Medulla oblongata (tissue), 1 donor: ENCODE measurements around the gene PHACTR4.
"Not testable (repeated sequence)": the region's sequence is repeated elsewhere in the genome, so short reads cannot be mapped to it uniquely, and the experiment has no call there.

Source experiments
- DNase-seq: peaks from one replicate; pipeline ENCODE4 v3.0.0-alpha.2; 2015; ENCODE audit errors: extremely low spot score

The PHACTR4 gene

DNA sequence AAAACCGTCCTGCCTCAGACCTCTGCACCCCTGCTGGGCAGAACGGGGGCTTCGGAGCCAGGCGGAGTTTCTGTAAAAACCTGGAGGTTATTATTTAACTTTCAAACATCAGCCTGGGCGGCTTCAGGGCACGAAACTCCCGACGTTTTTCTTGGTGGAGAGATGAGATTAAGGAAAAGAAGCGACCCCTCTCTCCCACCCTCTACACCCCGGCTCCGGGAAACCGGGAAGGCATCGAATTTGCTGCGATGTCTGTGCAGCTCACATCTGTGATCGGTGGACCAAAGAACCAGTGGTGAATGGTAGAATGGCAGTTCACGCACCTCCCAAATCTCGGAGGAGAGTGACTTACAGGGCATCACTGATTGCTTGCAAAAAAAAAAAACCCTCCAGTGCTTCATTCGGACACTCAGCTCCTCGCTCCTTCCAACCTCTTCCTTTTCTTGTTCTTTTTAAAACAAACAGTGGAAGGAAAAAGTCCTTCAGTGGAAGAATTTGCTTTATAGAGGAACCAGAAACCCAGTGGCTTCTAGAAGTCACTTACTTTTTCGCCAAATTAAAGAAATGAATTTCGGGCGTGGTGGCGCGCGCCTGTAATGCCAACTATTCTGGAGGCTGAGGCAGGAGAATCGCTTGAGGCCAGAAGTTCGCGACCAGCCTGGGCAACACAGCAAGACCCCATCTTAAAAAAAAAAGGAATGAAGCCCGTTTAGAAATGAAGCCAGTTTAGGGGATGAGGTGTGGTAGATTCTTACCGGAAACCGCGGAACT, 884 bp downstream of the PHACTR4 start:
- peak; percentile 29 for DNase-seq

DNA sequence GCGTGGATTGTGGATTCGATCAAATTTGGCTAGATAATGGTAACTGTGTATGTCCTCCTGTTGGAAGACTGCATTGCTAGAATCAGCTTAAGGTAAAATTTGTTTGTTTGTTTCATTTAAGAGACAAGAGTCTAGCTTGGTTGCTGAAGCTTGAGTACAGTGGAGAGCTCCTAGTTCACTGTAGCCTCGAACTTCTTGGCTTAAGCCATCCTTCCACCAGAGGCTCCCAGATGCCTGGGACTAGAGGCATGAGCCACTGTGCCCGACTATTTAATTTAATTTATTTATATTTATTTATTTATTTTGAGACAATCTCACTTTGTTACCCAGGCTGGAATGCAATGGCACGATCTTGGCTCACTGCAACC, 1.5 kb downstream of the PHACTR4 start:
- DNase-seq, result no peak

DNA sequence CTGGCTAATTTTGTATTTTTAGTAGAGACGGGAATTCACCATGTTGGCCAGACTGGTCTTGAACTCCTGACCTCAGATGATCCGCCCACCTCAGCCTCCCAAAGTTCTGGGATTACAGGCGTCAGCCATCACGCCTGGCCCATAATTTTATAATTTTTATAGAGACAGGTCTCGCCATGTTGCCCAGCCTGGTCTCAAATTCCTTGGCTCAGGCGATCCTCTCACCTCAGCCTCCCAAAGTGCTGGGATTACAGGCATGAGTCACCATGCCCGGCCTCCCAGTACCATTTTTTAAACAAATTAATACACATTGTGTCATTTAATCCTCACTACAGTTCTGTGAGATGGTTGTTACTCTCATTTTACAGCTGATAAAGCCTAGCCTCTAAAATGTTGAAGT, 3.9 kb downstream of the PHACTR4 start:
- DNase-seq, result not testable (repeated sequence)

DNA sequence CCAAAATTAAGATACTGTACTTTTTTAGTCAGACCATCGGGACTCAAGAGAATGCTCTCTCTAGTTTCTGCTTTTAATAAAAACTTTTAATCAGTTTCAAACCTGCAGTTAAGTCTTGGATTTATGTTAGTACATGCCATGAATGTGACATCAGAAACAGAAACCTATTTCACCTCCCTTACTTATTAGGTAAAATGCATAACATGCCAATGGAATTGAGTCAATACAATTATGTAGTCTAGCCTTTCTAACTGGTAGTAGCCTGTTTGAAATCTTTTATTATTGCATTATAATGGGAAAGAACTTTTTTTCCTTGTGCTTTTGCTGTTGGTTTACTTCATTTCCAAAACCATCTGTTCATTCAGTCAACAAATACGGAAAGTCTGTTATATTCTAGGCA, 4.8 kb downstream of the PHACTR4 start:
- DNase-seq, result no peak

DNA sequence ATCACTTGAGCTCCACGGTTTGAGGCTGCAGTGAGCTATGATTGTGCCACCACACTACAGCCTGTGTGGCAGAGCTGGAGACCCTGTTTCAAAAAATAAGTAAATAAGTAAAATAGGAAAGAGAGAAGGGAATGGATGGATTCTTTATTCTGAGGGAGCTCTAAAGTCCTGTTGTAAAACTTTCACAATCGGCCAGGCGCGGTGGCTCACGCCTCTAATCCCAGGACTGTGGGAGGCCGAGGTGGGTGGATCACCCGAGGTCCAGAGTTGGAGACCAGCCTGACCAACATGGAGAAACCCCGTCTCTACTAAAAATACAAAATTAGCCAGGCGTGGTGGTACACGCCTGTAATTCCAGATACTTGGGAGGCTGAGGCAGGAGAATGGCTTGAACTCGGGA, 6.1 kb downstream of the PHACTR4 start:
- not testable (repeated sequence) for DNase-seq

DNA sequence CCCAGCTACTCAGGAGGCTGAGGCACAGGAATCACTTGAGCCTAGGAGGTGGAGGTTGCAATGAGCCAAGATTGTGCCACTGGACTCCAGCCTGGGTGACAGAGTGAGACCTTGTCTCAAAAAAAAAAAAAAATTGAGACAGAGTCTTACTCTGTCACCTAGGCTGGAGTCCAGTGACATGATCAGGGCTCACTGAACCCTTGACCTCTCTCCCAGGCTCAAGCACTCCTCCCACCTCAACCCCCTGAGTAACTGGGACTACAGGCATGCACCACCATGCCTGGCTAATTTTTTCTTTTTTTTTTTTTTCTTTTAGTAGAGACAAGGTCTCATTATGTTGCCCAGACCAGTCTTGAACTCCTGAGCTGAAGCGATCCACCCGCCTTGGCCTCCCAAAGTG, 6.7 kb downstream of the PHACTR4 start:
- DNase-seq, result not testable (repeated sequence)

DNA sequence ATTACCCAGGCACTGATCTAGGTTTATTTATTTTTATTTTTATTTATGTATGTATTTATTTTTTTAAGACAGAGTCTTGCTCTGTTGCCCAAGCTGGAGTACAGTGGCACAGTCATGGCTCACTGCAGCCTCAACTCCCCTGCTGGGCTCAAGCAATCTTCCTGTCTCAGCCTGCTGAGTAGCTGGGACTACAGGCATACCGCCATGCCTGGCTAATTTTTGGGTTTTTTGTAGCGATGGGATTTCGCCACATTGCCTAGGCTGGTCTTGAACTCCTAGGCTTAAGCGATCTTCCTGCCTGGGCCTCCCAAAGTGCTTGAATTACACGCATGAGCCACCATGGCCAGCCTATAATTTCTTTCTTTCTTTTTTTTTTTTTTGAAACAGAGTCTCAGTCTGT, 9.4 kb downstream of the PHACTR4 start:
- no peak for DNase-seq

DNA sequence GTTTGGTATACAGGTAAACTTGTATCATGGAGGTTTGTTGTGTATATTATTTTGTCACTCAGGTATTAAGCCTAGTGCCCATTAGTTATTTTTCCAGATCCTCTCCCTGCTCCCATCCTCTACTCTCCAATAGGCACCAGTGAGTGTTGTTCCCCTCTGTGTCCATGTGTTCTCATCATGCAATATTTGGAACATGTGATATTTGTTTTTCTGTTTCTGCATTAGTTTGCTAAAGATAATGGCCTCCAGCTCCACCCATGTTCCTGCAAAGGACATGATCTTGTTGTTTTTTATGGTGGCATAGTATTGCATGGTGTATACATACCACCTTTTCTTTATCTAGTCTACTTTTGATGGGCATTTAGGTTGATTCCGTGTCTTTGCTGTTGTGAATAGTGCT, 10.9 kb downstream of the PHACTR4 start:
- DNase-seq, result no peak

DNA sequence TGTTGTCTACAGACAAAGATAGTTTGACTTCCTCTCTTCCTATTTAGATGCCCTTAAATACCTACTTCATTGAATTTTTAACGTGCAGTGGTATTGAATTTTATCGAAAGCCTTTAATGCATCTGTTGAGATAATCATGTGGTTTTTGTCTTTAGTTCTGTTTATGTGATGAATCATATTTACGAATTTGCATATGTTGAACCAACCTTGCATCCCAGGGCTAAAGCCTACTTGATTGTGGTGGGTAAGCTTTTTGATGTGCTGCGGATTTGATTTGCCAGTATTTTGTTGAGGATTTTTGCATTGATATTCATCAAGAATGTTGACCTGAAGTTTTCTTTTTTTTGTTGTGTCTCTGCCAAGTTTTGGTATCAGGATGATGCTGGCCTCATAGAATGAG, 14.2 kb downstream of the PHACTR4 start:
- not testable (repeated sequence) for DNase-seq

DNA sequence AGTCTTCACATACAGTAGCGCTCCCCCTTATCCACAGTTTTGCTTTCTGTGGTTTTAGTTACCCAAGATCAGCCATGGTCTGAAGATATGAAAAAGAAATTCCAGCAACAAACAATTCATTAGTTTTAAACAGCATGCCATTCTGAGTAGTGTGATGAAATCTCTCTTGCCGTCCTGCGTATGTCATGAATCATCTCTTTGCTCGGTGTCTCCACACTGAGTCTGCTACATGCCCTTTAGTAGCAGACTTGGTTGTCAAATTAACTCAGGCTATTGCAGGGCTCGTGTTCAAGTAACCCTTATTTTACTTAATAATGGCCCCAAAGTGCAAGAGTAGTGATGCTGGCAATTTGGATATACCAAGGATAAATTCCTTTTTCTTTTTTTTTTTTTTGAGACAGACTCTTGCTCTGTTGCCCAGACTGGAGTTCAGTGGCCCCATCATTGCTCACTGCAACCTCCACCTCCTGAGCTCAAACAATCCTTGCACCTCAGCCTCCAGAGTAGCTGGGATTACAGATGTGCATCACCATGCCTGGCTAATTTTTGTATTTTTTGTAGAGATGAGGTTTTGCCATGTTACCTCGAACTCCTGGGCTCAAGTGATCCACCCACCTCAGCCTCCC, 22.6 kb downstream of the PHACTR4 start:
- DNase-seq, result no peak

DNA sequence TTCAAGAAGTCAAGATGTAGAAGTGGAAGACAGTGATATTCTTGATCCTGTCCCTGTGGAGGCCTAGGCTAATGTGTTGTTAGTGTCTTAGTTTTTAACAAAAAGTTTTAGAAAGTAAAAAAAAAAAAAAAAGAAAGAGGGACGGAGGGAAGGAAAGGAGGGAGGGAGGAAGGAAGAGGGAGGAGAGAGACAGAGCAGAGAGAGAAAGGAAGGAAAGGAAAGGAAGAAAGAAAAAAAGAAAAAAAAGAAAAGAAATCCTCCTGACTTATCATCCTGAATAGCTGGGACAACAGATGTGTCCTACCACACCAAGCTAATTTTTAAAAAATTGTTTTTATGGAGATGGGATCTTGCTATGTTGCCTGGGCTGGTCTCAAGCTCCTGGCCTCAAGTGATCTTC, 24.6 kb downstream of the PHACTR4 start:
- no peak for DNase-seq

DNA sequence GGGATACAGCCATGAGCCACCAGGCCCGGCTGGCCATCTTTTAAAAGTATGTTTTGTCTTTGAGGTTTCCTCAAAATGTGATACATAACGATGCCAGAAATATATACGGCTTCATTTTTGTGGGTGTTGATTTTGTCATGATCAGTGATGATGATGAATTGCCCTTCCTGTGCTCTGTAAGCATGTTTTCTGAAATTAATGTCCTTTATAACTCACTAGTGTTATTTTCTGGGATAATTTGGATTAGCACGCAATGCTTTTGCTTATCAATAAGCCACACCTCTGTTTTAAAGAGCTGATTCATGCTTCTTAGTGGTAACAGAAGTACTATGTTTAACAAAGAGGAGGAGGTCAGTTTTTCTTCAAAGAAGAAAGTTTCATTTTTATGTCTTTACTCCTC, 25.6 kb downstream of the PHACTR4 start:
- no peak for DNase-seq

DNA sequence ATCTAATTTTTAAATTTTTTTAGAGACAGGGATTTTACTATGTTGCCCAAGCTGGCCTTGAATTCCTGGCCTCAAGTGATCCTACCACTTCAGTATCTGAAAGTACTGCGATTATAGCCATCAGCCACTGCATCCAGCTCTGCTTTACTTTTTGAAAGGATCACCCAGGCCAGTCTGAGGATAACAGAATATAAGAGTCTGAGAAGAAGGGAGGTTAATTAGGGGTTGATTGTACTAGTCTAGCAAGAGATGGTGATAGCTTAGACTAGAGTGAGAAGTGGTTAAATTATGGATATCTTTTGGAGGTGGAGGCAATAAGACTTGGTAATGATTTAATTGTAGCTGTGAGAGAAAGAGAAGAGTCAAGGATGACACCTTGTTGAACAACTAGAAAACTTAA, 32.2 kb downstream of the PHACTR4 start:
- no peak for DNase-seq

DNA sequence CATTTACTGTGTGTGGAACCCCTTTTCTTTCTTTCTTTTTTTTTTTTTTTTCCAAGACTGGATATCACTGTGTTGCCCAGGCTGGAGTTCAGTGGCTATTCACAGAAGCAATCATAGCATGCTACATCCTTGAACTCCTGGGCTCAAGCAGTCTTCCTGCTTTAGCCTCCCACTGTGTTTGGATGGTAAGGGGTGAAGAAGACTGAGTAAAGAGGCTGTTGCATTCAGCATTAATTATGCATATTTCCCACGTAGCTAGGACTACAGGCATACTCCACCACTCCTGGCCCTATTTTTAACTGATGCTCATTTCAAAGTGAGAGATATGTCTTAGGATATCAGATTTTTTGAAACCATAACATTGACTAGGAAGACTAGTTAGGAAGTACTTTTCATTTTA, 39.5 kb downstream of the PHACTR4 start:
- DNase-seq, result no peak

DNA sequence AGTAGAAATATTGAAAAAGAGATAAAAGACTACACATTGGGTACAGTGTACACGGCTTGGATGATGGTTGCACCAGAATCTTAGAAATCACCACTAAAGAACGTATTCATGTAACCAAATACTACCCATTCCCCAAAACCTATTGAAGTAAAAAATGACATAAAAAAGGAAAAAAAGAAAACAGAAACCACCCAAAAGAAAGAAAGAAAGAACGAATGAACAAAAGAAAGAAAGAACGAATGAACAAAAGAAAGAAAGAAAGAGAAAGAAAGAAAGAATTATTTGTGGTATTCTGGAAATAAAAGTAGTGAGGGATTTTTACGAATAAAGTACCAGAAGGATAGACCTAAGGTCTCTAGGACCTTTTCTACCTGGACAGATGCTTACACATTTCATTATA, 42.1 kb downstream of the PHACTR4 start:
- DNase-seq, result no peak

DNA sequence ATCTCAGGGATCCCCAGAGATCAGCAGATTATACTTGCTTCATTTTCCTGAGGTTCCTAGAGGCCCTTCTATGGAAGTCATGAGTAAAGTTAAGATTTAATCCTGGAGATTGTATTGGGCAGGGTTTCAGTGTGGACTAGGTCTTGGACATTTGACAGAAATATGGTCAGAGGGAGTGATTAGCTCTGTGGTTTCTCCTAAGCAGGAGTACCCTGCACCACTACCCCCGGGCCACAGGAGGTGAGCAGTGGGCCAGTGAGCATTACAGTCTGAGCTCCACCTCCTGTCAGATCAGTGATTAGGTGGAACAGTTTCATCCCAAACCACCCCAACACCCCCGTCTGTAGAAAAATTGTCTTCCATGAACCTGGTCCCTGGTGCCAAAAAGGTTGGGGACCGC, 43.2 kb downstream of the PHACTR4 start:
- DNase-seq, result no peak

DNA sequence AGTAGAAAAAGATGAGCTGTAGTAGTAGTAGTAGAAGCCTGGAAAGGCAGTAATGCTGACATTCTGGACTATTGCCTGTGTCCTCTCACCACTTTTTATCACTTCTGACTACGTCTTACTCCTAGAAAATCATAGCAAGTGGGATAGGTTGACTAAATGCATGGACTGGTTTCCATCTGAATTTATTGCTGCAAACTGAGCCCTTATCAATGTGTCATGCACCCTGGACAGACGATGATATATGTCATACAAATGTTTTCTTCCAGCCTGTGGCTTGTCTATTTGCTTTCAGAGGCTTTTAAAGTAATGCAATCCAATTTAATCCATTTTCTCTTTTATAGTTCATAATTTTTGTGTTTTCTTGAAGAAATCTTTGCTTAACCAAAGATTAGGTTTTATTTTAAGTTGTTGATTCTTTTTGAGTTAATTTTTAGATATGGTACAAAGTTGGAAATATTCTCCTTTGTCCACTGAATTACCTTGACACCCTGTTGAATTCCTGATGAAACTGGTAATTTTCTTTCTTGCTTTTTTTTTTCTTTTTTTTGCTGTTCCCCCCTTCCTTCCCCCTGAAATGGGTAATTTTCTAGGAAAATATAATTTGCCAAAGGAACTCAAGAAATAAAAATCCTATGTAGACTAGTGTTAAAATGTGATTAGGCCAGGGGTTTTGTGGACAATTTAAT, 47.1 kb downstream of the PHACTR4 start:
- no peak for DNase-seq

DNA sequence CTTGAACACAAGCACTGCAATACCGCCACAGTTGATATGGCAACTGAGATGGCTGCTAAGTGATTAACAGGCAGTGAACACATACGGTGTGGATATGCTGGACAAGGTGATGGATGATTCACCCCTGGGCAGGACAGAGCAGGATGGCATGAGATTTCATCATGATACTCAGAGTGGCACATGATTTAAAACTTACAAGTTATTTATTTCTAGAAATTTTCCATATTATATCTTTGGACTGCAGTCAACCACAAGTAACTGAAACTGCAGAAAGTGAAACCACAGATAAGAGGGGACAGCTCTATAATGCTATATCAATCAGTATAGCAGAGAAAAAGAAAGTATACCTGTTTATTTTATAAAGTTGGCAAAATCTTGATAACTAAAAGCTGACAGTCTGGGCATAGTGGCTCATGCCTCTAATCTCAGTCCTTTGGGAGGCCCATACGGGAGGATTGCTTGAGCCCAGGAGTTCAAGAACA, 47.9 kb downstream of the PHACTR4 start:
- DNase-seq, result no peak

DNA sequence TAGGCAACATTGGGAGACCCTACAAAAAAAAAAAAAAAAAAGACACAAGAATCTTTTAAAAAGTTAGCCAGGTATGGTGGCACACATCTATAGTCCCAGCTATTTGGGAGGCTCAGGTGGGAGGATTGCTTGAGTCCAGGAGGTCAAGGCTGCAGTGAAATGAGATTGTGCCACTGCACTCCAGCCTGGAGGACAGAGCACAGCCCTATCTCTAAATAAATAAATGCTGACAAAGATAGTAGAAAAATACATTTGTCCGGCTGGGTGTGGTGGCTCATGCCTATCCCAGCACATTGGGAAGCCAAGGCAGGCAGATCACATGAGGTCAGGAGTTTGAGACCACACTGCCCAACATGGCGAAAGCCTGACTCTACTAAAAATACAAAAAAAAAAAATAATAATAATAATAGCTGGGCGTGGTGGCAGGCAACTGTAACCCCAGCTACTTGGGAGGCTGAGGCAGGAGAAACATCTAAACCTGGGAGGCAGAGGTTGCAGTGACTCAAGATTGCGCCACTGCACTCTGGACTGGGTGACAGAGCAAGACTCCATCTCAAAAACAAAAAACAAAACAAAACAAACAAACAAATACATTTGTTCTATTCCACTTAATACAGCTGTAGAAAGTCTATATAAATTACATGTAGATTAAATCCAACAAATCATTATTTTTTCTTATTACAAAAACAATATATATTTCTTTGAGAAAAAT, 48.5 kb downstream of the PHACTR4 start:
- no peak for DNase-seq

DNA sequence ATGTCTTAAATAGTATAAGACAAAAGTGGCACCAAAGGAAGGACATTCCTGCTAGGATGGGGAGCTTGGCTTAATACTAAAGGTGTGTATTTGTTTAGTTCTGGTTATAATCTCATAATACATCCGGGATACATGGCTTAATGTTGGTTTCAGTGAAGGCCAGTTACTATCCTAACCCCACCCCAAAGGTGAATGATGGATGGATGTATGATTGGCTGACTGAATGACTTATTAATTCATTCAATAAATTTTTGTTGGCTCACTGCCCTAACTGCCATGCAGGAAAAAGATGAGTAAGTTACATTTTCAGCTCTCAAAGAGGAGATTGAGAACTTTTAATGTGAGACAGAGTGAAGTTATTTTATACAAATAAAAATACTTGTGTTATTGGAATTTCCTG, 52.2 kb downstream of the PHACTR4 start:
- no peak for DNase-seq

DNA sequence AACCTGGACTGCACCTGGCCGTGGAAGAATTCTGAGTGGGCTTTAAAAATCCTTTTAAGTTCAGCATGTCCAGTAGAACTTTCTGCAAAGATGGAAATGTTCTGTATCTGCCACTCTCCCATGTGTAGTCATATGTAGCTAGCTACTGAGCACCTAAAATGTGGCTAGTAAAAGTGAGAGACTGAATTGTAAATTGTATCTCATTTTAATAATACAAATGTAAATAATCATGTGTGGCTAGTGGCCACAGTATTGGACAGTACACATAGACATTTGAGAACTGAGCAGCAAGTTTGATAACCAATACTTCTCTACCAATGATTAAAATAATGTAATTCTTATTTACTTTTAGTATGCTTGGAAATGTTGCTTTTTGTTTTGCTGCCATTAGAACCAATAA, 57.3 kb downstream of the PHACTR4 start:
- DNase-seq, result no peak

DNA sequence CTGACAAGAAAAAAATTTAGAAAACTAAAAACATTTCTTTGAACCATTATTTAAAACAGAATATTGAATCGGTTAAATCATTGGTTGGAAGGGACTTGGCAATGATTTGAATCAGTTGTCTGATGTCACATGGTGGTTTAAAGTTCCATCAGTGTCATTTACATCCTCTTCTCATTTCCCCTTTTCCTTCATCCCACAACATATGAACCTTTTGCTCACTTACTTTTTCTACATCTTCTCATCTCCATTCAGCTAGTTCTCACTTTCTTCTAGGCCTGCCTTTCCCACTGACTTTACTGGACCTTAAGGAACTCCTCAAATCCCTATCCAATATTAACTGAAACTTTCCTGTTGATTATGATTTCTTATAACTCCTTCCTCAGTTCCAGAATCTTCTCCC, 58.5 kb downstream of the PHACTR4 start:
- DNase-seq, result peak; percentile 33
